ENCODE measurements around the gene TBC1D8B. TPM values are rescaled to one million over a fixed set of nuclear protein-coding genes. Genes with fewer than 3 reads are reported as not detected.

The TBC1D8B gene
- total and polyA plus RNA-seq, 2 of the 4 experiments (the other 2 are of a cell fraction): 8.3 to 10.4 TPM

GRCh38 chrX:106902684-106903083, 100.2 kb downstream of the TBC1D8B start:
- Histone ChIP-seq H2BK15ac (ENCODE audit: low read depth, low read length) (no peak overlapping the region), H2AK5ac (ENCODE audit: low read depth, low read length) (no peak overlapping the region), H2BK5ac (ENCODE audit: low read depth, low read length, poor library complexity, severe bottlenecking) (no peak overlapping the region), H3K56ac (ENCODE audit: extremely low read depth, insufficient read depth, low read length) (no peak overlapping the region), H3K4ac (ENCODE audit: low read depth, low read length) (no peak overlapping the region), H4K20me1 (ENCODE audit: insufficient read depth, low read length) (no peaks in the 10 kb centered on the region), H3K79me1 (ENCODE audit: low read depth in 1 of 2, low read length in 2 of 2) (no peaks in the 10 kb centered on the region), H3K9me1 (ENCODE audit: insufficient read depth, low read length) (no peaks in the 10 kb centered on the region), H3K4me1 (ENCODE audit: control insufficient read depth, insufficient read depth, low read length) (no peaks in the 10 kb centered on the region), H3K4me2 (ENCODE audit: low read depth, low read length) (no peak overlapping the region), H2BK20ac (ENCODE audit: low read depth, low read length) (no peak overlapping the region), H2BK120ac (ENCODE audit: low read depth, low read length) (no peak overlapping the region), H2AFZ (replicated peaks; ENCODE audit: low read length, poor library complexity) (no peak overlapping the region), H4K5ac (ENCODE audit: low read depth, low read length) (no peak overlapping the region), H3K14ac (replicated peaks; ENCODE audit: low read depth, low read length) (no peak overlapping the region), H2AK9ac (replicated peaks; ENCODE audit: low read depth, low read length, poor library complexity) (no peak overlapping the region), H4K91ac (ENCODE audit: insufficient read depth, low read depth, low read length) (no peak overlapping the region), H3K18ac (ENCODE audit: low read depth, low read length) (no peak overlapping the region), H3K27me3 (ENCODE audit: control insufficient read depth, insufficient read depth, low read length) (peaks cover 14% of the 10 kb centered on the region), H3K23ac (ENCODE audit: low read depth, low read length) (no peak overlapping the region), H3K27ac (ENCODE audit: insufficient read depth, low read length) (no peak overlapping the region), H3K4me3 (ENCODE audit: insufficient read depth, low read depth, low read length) (no peak overlapping the region), H3K36me3 (ENCODE audit: control insufficient read depth, insufficient read depth, low read length) (no peaks in the 10 kb centered on the region), H3K9me3 (ENCODE audit: control insufficient read depth, insufficient read depth, low read length) (no peaks in the 10 kb centered on the region), H3K9ac (ENCODE audit: low read depth, low read length) (no peak overlapping the region), H4K8ac (ENCODE audit: low read depth in 2 of 2, low read length in 2 of 2) (no peak overlapping the region)
- WGBS, 2 experiments (ENCODE audit: extremely low coverage in 2 of 2, insufficient read length in 1 of 2): no CpG with 5 or more reads among the region's 2 CpGs
- dilution Hi-C loops (cut with HindIII; ENCODE audit: low sequenced_read_pairs, unreplicated experiment): no loop called here
- in situ Hi-C loops (cut with MboI; ENCODE audit: low sequenced_read_pairs): no loop called here
- ATAC-seq (ENCODE audit: low read depth): no peak
- POLR2A ChIA-PET (ENCODE audit: unreplicated experiment): interaction anchor here (0.5 kb wide), 1 partner anchor 11 kb away, joined by 5 read pairs; no protein-coding TSS in a partner anchor
- no TSS peak for BruUV-seq (replicated peaks)
- intact Hi-C loops (cut with micrococcal nuclease): no loop called here
- DNase-seq: no peak
- CTCF ChIA-PET: interaction anchor here (1.3 kb wide), 1 partner anchor 48 kb away, joined by 4 read pairs; no protein-coding TSS in a partner anchor
- TF ChIP-seq CEBPB (IDR thresholded peaks at IDR 0.05; ENCODE audit: low read depth, low read length) (no peak), SMC3 (IDR thresholded peaks at IDR 0.05; ENCODE audit: low read depth, low read length) (no peak), BHLHE40 (IDR thresholded peaks at IDR 0.05; ENCODE audit: low read depth, low read length) (no peak), POLR2A (IDR thresholded peaks at IDR 0.05; ENCODE audit: low read depth, low read length) (no peak), NFE2L2 (IDR thresholded peaks at IDR 0.05; ENCODE audit: low read depth, low read length) (no peak), FOS (IDR thresholded peaks at IDR 0.05; ENCODE audit: low read depth, low read length) (no peak), RFX5 (IDR thresholded peaks at IDR 0.05; ENCODE audit: low read depth, low read length) (no peak), MXI1 (IDR thresholded peaks at IDR 0.05; ENCODE audit: borderline replicate concordance, low read depth, low read length) (no peak), RAD21 (IDR thresholded peaks at IDR 0.05; ENCODE audit: low read length) (no peak), MAZ (IDR thresholded peaks at IDR 0.05; ENCODE audit: borderline replicate concordance, low read depth, low read length) (no peak), RCOR1 (IDR thresholded peaks at IDR 0.05; ENCODE audit: insufficient replicate concordance, low read length) (no peak)
